ENCODE data around the gene PPP1R15A.
A peak's percentile ranks its signal among the peaks of the same experiment; 100 is the strongest.
"Not testable (repeated sequence)": the region's sequence is repeated elsewhere in the genome, so short reads cannot be mapped to it uniquely, and the experiment has no call there.

PPP1R15A gene

GRCh38 chr19:48918071-48918470 is 45.9 kb downstream of the PPP1R15A start:
- no peak for DNase-seq

- DNase-seq, result peak; percentile 61
Measured at GRCh38 chr19:48918801-48919247, 46.6 kb downstream of the PPP1R15A start.

- DNase-seq, result not testable (repeated sequence)
Measured at GRCh38 chr19:48919271-48919670, 47.0 kb downstream of the PPP1R15A start.

DNA sequence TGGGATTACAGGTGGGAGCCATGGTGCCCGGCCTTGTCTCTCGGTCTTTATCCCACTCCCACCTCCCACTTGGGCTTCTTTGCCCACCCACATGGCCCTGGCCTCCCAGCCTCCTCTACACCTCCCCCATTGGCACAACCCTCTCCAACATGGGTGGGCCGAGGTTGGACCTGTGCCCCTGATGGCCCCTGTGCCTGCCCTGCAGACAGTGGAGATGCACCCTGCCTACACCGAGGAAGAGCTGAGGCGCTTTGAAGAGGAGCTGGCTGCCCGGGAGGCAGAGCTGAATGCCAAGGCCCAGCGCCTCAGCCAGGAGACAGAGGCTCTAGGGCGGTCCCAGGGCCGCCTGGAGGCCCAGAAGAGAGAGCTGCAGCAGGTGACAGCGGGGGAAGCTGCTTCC is 48.7 kb downstream of the PPP1R15A start:
- no peak for DNase-seq

GRCh38 chr19:48921721-48922500 is 49.7 kb downstream of the PPP1R15A start:
- DNase-seq, result no peak

DNA sequence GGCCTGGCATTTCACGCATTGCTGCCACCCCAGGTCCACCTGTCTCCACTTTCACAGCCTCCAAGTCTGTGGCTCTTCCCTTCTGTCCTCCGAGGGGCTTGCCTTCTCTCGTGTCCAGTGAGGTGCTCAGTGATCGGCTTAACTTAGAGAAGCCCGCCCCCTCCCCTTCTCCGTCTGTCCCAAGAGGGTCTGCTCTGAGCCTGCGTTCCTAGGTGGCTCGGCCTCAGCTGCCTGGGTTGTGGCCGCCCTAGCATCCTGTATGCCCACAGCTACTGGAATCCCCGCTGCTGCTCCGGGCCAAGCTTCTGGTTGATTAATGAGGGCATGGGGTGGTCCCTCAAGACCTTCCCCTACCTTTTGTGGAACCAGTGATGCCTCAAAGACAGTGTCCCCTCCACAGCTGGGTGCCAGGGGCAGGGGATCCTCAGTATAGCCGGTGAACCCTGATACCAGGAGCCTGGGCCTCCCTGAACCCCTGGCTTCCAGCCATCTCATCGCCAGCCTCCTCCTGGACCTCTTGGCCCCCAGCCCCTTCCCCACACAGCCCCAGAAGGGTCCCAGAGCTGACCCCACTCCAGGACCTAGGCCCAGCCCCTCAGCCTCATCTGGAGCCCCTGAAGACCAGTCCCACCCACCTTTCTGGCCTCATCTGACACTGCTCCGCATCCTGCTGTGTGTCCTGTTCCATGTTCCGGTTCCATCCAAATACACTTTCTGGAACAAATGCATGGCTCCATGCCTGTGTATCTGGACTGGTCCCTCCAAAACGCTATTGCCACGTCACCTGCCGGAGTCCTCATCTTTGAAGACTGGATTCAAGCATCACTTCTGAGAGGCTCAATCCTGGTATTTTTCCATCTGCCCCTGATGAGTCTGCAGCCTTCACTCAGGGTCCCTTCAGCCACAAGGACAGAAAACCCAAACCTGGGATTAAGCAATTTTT is 50.6 kb downstream of the PPP1R15A start:
- DNase-seq, result no peak

- no peak for DNase-seq
Measured at GRCh38 chr19:48925240-48925843, 53.1 kb downstream of the PPP1R15A start.
